NCI-H345 treated with DMSO at 0.1 percent for 48 hours (cell line): ENCODE measurements around the gene TALDO1.

Experiments used
- DNase-seq: peaks from one replicate; lab custom pipeline; 2025; ENCODE audit not compliant: unreplicated experiment; lab: John Stamatoyannopoulos, UW

The TALDO1 gene

DNA sequence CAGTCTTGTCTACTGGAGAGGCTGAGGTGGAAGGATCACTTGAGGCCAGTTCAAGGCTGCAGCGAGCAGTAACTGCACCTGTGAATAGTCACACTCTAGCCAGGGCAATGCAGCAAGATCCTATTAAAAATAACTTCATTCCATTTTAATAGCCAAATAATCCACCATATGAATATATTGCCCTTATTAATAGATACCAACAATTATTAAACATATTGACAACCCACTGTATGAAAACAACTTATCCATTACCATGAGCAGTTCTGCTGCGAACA is 19.6 kb downstream of the TALDO1 start:
- DNase-seq: no peak

DNA sequence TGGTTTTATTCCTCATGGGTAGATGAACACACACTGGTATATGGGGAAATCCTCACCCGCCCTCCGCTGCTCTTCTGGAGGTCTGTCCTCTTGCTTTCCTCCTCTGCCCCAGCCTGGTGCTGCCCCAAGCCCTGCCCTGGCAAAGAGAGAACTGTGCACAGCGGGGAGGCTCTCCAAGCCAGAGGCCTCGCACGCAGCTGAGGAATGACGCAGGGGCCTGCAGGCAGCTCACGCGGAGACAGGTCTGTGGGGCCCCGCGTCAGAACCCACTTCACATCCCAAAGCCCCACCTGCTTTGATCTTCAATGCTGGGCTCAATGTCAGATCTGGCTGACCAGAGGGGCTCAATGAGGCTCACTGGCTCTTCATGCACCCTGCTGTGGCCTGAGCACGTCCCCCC is 20.0 kb downstream of the TALDO1 start:
- DNase-seq: no peak

DNA sequence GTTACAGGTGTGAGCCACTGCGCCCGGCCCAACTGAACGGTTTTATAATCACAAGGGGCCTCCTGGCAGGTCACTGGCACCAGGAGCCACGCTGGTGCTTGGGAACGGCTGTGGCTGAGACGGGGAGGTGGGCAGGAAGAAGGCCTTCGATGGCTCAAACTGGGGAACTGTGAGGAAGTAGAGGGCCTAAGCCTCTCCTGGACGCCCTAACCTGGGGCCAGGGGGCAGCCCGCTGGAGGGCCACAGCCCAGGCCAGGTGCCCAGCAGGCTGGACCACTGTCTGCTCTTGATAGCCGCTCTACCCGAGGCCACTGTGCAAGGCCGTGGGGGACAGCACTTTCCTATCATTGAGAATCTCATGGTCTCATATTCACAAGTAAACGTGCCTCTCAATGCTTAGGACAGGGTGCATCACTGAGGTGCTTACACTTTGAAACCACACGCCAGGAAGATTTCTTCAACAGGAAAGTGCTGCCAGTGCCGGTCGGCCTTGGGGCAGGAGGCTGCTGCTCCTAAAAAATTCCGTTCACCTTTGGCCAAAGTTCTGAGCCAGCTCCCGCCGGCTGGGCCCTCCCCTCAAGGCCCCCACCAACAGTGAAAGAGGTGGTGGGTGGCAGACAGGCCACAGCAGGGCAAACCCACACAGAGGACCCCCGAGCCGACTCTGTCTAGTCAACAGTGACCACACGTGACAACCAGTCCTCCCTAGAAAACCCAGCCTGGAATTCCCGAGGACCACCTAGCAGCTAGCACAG is 22.8 kb downstream of the TALDO1 start:
- DNase-seq: no peak

DNA sequence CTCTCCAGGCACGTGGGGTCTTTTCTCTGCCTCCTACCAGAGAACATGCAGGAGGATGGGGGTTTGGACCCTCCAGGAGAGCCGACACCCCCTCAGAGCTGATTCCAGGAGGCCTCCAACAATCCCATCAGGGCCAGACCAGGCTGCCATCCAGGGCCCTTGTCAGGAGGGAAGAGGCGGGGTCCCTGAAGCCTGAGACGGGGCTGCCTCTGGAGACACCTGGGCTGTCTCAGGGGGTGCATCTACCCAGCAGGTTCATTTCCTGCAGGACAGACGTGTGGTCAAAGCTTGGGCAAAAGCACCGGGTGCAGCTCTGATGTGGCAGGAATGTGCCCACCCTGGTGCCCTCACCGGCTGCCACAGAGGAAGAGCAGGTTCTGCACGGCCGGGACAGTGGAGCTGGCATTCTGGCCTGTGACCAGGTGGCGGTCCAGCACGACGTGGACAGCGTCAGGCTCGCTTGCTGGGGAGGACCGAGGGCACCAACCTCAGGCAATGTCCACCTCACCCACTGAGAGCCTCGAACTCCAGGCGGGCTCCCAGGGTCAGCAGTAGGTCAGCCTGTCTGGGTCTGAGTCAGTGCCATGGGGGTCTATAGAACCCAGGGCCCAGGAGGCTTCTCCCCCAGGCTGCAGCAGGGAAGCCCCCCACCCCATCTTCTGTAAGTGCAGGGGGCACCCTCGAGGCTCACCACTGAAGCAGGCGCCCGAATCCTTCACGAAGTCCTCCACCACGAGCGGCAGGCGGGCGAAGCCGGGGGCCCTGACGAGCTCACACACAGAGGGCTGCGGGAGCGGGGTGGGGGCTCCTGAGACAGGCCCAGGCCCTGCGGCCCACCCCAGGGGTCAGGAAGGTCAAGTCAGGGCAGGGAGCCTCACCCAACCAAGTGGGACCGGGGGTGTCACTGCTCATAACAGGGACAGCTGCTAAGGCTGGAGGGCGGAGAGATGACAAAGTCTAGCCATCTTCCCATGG is 23.7 kb downstream of the TALDO1 start:
- DNase-seq: no peak

DNA sequence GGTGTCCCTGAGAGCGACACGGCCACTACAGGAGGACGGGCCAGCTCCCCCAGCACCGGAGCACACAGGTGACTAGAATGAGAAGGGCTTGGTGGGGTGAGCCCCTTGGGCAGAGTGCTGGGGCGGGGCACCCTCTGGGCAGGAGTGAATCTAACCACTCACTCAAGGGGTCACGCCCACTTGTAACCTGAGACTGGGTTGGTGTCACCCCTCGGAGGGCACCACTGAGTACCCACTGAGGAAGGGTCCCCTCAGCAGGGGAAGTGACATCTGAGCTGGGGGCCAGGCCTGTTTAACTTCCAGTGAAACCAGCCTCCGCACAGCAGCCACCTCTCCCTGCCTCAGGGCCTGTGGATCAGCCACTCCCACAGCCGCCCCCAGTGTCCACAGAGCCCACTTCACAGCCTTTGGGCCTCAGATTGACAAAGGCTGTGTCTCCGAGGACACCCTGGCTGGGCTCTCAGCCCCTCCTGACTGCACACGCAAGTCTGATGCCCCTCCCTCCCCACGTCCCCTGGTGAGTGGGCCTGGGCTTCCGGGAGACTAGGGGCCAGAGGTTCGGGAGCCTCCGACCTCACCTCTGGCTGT is 24.4 kb downstream of the TALDO1 start:
- no peak for DNase-seq

DNA sequence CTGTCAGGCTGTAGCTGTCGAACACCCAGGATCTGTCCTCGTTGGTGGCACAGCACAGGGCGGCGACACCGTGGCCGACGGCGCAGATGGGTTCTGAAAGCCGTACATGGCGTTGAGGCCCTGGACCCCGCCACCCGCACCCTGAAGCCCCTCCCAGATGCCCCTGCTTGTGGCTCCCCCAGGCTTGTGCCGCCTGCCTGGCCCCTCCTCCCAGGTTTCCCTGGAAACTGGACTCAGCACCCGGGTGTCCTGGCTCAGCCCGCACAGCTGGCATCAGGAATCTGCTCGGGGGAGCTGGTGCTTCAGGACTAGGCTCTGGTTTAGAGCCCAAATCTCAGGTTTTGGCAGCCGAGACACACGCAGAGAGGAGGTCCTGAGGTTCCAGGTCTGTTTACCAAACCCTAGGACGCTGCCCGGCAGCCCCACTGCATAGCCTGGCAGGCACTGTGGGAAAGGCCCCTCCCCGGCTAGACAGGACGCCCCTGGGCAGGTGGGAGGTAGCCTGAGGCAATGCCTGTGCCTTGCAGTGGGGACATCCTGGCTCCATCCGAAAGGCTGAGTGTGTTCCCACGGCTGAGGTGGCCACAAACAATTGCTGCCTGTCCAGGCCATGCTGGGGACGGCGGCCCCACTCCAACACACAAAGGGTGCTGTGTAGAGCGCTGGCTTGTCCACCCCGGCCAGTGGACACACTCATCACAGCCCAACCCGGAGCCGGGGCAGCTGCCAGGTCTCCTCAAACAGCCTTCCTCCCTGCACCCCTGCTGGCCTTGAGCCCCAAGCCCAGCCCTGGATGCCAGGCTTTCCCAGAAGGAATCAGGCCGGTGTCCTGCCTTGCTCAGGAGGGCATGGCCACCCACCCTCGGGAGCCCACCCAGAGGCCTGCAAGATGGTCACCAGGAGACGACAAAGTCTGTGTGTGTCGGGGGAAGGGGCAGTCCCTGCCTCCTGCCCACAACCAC is 25.4 kb downstream of the TALDO1 start:
- DNase-seq: no peak

DNA sequence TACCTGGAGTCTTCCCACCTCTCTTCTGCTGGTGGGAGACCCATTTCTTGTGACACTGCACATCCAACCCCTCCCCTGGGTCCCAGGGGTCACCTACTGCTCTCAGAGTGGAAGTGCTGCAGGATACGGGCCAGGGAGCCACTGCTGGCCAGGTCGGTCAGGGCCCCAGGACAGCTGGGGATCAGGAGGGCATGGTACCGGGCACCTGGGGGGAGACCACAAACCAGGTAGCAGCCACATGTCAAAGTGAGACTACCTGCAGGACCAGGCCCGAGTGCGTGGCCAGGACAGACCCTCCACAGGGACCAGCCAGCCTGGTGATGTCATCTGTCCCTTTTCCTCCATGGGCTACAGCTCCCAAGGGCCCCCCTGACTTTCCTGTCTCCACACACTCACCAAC is 26.2 kb downstream of the TALDO1 start:
- no peak for DNase-seq

DNA sequence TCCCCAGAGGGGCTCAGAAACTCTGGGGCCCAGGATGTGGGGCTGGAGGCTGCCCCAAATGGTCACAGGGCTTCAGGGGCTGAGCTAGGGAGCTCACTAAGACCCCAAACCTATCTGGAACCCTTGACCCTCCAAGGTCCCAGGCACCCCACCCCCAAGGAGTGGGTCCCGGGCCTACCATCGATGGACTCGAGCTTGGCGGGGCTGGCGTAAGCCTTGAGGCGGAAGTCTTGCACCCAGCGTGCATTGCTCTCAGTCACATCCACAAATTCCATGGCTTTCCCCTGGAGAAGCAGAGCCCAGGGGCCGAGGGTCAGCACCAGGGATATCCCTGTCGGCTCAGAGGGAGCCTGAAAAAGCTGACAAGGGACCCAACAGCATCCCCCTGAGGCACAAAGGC is 26.6 kb downstream of the TALDO1 start:
- no peak for DNase-seq

DNA sequence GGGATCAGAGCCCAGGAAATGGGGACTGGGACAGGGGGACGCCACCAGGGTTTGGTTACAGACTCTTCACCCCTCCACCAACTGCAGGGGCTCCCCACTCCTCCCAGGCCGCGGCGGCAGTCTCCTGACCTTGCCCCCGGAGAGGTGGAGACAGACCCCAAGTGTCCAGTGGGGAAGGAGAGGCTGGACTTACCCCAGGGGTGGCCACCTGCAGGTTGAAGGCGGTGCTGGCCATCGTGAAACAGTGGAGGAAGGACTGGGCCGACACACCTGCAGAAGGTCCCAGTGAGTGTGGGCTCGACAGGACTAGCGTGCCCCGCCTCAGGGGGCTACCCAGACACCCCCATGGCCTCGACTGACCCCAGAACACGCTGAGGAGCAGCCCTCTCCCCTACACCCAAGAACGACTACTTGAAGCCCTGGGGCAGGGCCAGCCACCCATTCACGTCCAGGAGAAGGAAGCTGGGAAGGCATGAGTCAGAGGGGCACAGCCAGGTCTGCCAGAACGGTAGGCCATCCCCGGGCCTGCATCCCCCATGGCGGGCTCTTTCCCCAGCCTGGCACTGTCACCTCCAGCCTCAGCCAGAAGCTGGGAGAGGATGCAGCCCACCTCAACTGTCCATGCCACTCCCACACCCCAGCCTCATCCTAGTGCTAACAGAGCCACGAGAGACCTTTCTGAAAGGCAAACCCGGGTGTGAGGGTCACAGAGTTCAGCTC is 27.8 kb downstream of the TALDO1 start:
- DNase-seq: no peak

DNA sequence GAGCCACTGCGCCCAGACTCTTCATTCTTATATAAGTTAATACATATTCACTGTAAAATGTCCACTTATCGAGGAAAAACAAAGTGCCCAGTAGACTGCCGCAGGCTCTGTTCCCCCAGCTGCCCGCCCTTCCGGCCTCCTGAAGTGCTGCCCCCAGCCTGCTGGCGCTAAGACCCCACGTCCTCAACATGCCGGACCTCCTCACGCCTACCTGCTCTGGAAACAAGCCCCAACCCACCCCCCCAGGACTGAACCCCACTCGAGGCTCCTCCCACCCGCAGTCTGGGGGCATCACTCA is 28.9 kb downstream of the TALDO1 start:
- no peak for DNase-seq

DNA sequence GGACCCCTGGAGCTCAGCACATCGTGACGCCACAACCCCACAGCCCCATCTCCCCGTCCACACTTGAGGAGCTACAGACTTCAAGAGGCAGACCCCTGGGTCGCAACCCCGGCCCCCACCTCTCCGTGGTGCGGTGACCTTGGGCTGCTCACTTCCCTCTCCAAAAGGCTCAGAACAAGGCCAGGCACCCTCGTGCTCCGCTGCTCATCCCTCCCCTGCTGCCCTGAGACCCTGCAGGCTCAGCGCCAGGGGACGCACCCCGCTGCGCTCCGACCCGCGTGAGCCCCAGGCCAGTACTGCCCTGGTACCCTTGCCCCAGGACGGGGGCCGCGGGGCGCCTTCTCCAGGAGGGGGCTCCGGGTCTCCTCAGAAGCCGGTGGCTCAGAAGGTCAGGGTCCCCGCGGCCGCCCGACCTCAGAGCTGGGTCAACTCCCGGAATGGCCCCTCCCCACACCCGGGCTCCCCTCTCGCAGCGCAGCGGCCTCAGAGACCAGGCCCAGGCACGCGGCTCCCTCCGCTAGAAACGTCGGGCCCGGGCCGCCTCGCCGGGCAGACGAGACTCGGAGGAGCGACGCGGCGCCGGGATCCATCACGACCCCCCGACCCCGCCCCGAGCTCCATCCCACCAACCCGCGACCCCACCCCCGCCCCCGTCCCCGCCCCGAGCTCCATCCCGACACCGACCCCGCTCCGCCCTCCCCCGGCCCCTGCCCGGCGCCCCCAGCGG is 29.5 kb downstream of the TALDO1 start:
- no peak for DNase-seq

DNA sequence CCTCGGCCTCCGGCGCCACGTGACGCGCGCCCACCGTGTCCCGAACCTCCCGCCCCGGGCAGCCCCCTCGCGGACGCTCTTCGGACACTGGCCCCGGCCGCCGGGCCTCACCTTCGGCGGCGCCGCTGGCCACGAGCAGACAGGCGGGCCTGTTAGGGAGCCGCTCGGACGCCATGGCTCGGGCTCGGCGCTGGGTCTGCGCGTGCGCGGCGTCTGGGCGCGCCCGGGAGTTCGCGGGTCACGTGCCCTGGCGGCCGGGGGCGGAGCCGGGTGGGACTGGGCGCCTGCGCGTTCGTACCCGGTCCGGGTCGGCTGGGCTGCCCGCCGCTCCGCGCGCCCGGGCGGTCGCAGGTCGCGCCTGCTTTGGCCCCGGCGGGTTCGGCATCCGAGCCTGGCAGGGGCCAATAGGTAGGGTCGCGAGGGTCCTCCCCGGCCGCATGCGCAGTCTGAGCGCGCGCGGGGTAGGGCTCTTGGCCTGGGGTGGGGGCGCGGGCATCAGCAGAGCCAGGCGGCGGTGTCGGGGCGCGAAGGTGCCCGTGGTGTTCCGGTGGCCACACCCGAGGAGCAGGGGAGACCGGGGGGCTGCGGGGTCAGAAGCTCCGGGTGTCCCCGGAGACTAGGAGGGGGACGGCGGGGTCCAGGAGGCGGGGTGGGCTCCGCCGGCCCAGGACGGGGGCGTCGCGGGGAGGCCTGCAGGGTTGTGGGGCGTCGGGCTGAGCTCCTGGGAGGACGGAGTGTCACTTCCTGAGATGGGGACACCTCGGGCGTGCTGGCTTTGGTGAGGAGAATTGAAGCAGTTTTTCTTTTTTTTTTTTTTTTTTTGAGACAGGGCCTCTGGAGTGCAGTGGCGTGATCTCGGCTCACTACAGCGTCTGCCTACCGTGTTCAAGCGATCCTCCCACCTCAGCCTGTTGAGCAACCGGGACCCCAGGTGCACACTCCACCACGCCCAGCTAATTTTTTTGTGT is 30.3 kb downstream of the TALDO1 start, which contains the start of gene GATD1:
Gene GATD1, minus strand, starts transcription at position 200 of the 968 bp plus-strand sequence. Its CDS starts 25 bp downstream, at position 175.
- peak; percentile 78 for DNase-seq

DNA sequence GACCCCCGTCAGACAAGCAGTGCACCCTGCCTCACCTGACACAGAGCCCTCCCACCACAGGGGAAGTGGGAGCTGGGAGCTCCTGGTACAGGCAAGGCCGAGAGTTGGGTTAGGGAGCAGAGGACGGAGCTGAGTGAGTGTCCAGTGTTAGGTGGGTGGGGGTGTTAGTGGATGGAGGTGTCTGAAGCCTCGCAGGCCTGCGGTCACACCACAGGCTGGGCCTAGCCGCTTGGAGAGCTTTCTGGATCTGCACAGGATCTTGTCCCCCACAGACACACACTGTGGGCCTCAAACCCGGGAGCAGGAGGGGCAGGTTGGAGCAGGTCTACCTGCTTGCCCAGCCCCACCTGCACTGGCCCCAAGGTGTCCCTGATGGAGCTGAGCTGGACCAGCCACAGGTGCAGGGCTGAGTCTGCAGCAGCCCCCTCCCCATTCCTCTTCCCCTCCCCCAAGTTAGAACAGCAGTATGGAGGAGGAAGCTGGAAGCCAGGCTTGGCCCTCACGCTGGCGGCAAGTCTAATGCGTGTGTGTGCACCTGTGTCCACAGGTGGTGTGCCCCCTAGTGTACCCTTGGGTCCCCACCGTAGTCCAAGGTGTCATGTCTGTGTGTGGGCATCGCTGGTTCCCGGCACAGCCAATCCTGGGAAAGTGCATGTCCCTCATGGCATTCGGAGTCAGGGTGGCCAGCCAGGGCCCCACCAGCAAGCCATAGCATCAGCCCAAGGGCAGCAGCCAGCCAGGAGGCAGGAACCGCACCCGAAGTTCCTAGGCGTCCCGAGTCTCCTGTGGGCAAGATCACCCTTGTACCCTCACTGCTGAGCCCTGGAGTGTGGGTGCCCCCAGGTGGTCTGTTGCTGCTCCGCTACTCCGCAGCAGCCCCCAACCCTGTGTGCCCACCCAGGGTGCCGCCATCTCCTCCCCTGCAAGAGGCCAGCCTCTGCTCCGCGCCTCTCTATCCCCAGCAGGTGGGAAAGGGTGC is 32.0 kb downstream of the TALDO1 start:
- no peak for DNase-seq

DNA sequence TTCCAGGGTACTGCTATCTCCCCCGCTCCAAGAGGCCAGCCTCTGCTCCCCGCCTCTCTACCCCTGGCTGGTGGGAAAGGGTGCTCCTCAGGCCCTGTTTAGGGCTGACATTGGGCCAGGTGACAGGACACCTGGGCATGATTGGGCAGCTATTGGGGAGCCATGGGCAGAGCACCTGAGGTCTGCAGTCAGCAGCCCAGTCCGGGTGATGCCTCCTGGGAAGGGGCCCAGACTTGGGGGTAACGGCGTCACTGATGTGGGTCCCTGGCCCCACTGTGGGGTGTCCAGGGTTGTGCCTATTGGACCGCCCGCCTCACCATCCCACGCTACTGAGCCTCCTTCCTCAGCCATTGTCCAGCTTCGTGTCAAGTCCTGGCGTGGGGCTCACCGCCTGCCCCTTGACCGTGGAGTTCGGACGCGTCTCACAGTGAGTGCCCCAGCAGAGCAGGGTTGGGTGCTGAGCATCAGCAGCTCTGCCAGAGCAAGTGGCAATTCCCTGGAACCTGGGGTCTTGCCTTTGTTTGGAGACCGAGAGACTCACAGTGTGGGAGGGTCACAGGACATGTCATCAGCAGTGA is 32.8 kb downstream of the TALDO1 start:
- DNase-seq: no peak

DNA sequence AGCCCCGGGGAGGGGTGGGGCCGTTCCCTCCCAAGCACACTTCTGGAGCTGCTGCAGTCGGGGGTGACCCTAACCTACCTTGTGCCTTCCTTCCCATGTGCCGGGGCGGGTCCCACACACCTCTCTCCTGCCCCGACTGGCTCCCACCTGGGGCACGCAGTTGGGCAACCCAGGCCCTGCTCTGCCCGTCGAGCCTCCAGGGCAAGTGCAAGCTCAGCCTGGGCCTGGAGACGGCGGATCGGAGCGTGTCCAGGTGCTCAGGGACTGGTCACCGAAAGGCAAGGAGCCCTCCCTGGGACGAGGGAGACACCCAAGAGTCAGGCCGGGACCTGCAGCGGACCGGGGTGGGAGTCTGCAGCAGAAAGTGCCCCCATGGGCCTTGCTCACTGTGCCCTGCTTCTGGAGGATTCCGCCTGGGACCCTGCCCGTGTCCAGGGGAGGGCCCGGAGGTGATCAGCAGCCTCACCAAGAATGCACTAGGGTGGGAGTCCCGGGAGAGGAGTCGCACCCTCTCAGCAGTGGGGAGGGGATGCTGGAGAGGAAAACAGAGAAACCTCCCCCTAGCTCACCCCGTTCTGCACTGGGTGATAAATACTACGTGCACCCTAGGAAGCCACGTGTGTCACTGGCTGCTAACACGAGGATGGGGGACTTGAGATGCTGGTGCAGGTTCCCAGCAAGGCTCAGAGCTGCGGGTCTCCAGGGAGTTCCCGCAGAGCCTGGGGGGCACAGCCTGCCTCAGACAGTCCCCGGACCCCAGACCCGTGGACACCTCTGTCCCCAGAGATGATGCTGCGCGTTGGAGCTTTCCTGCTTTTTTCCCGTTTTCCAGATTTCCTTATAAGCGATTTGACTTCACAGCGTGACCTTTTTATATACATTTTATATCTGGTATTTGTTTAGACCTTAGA is 35.3 kb downstream of the TALDO1 start:
- no peak for DNase-seq

DNA sequence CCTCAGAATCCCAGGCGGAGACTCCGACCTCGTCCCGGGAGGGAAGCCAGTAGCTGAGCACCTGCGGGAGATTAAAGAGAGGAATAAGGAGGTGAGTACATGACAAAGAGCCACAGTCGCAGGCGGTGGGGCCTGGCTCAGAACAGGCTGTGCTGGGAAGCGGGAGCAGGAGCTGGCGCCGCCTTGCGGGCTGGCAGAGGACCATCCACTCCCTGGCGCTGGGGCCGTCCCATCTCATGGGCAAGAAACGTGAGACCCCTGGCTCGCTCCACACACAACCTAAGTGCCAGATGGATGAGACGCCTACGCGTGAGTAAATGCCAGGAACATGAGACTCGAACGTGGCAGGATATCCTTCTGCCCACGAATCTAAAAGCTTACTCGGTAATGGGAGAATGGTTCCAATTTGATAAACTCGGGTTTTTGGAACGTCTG is 36.3 kb downstream of the TALDO1 start:
- no peak for DNase-seq
